ACC112 (cell line): ENCODE data around the gene CCDC126.

ENCODE experiments used
- H2AFZ ChIP-seq: fragments of 200-600 bp; sonication (generic); one replicate; pipeline ENCODE4 v1.6.0; 2017; ENCODE audit warnings: antibody characterized with exemption, low read length; ENCODE audit not compliant: unreplicated experiment
- H3K27ac ChIP-seq: fragments of 200-600 bp; sonication (generic); 2 replicates; pipeline ENCODE4 v1.5.1; 2014; ENCODE audit warnings: low read depth, mild to moderate bottlenecking, antibody characterized with exemption, low read length, moderate library complexity
- H3K27me3 ChIP-seq: fragments of 200-600 bp; sonication (generic); 2 replicates; pipeline ENCODE4 v1.6.1; 2014; ENCODE audit warnings: mild to moderate bottlenecking, antibody characterized with exemption, low read length, moderate library complexity, mixed read lengths; ENCODE audit not compliant: insufficient read depth
- H3K36me3 ChIP-seq: fragments of 200-600 bp; sonication (generic); 2 replicates; pipeline ENCODE4 v1.6.1; 2016; ENCODE audit warnings: mild to moderate bottlenecking, antibody characterized with exemption, low read length, moderate library complexity, mixed read lengths; ENCODE audit not compliant: insufficient read depth
- H3K4me1 ChIP-seq: fragments of 200-600 bp; sonication (generic); one replicate; pipeline ENCODE4 v1.6.1; 2016; ENCODE audit warnings: low read length, mixed read lengths; ENCODE audit not compliant: insufficient read depth, unreplicated experiment, control insufficient read depth
- H3K4me3 ChIP-seq: fragments of 200-600 bp; sonication (generic); 2 replicates; pipeline ENCODE4 v1.5.1; 2014; ENCODE audit warnings: mild to moderate bottlenecking, low read depth, low read length
- H3K79me2 ChIP-seq: fragments of 200-600 bp; sonication (generic); one replicate; pipeline ENCODE4 v1.6.0; 2016; ENCODE audit warnings: low read length; ENCODE audit not compliant: control insufficient read depth, unreplicated experiment, insufficient read depth

The CCDC126 gene

DNA sequence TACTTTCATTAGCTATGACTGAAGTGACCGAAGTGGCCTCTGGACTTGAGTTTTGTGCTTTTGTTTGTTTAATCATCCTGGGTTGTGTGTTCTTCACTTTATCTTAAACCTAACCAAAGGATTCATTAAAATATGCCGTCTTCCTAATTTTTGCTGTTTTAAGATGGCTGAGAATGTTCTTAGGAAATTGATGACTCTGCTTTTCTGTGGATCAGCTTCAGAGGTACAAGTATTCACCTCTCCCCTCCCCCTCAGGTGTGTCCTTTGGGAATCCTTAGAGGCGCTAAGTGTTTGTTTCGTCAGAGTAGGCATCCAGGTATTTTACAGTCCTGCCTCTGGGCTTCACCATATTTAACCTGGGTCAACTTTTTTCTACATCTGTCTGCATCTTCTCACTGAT is 1.1 kb downstream of the CCDC126 start:
- H3K27me3 ChIP-seq = no peaks in the 10 kb centered on the region
- peaks cover 13% of the 10 kb centered on the region for H3K4me1 ChIP-seq
- H3K27ac ChIP-seq = peak overlapping the region; percentile 49; the same call in 1 of the 2 replicates
- H3K79me2 ChIP-seq = no peaks in the 10 kb centered on the region
- H3K4me3 ChIP-seq = peak overlapping the region; percentile 86
- no peaks in the 10 kb centered on the region for H3K36me3 ChIP-seq
- H2AFZ ChIP-seq = peak overlapping the region; percentile 95

DNA sequence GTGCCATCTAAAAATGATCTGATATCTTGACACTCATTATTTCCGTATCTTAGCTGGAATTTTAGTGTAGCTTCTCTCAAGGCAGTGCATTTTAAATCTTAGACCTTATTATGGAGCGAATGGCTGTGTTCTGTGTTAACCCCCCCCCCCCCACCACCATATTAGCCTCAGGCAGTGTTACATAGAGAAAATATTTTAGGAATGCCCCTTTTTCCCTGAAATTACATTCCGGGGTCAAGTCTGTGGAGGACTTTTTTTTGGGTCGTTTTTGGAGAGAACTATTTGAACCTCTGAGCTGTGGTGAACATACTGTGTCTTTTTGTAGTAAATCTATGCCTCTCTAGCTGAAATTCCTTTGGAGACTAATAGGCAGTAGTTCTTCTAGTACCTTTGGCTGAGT is 3.1 kb downstream of the CCDC126 start:
- Histone ChIP-seq H3K79me2 (no peaks in the 10 kb centered on the region), H3K4me3 (no peak overlapping the region), H3K4me1 (peaks cover 14% of the 10 kb centered on the region), H3K27ac (no peak overlapping the region), H2AFZ (no peak overlapping the region), H3K27me3 (no peaks in the 10 kb centered on the region), H3K36me3 (no peaks in the 10 kb centered on the region)

DNA sequence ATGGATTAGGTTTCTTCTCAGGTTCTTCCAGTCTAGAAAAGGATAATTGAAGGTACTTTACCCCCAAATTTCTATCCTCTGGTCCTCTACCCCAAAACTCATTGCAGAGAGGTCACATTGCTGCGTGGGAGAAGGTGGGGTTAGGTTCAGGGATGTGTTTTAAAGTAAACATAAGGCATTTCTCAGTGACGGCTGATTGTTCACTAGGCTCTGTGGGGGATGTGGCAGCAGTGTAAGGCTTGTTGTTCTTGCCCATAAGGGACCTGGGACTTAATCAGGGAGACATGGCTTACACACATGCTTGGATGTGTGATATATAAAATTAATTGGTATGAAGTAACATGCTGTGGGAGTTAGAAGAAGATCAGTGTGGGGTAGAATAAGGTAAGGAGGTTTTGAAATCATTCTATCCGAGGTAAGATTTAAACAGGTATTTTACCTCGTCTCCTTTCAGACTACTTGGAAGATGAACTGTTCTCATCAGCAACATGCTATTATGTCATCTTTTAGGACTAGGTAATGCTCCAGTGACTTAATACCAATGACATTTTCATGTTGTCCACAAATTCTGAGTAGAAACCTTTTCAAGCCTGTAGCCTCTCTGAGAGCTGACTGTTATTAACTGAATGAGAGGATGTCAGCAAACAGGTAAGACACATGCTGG is 6.6 kb downstream of the CCDC126 start:
- no peaks in the 10 kb centered on the region for H3K36me3 ChIP-seq
- H3K4me3 ChIP-seq = no peak overlapping the region
- H3K79me2 ChIP-seq = no peaks in the 10 kb centered on the region
- no peaks in the 10 kb centered on the region for H3K27me3 ChIP-seq
- peaks cover 5% of the 10 kb centered on the region for H3K4me1 ChIP-seq
- H2AFZ ChIP-seq = peak overlapping the region; percentile 20
- H3K27ac ChIP-seq = no peak overlapping the region

DNA sequence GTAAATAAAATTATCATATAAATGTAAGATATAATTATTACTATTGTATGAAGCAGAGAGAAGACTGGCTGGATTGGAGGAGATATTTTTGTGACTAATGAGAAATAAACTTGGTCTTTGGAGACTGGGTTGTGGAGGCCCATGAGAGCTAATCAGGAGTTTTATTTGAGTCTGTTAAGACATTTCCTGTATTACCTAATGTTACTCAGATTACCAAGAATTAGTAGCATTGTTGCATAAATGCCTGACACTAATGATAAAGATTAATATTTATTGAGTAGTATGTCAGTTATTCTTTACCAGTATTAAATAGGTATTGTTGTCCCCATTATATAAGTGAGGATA is 7.1 kb downstream of the CCDC126 start:
- Histone ChIP-seq H2AFZ (no peak overlapping the region), H3K27me3 (no peaks in the 10 kb centered on the region), H3K36me3 (no peaks in the 10 kb centered on the region), H3K4me3 (no peak overlapping the region), H3K4me1 (peaks cover 4% of the 10 kb centered on the region), H3K79me2 (no peaks in the 10 kb centered on the region), H3K27ac (no peak overlapping the region)

DNA sequence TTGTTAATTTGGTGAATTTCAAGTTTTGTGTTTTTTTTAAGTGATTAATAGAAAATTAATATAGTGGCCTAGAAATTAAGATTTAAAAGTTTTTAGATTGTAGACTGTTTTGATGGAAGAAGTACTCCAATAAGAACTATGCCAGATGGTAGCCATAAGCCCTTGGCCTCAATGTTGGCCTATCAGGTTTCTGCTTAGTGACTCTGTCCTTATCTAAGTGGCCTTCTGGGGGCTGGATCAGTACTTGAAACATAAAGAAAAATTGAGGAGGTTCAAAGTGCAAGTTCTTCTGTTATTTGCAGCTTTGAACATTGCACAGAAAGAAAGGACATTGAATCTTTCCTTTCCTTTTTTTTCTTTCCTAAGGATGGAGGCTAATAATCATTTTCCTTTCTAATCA is 9.9 kb downstream of the CCDC126 start:
- no peaks in the 10 kb centered on the region for H3K36me3 ChIP-seq
- H3K4me3 ChIP-seq = no peak overlapping the region
- peaks cover 4% of the 10 kb centered on the region for H3K4me1 ChIP-seq
- H3K27ac ChIP-seq = no peak overlapping the region
- no peaks in the 10 kb centered on the region for H3K79me2 ChIP-seq
- no peak overlapping the region for H2AFZ ChIP-seq
- H3K27me3 ChIP-seq = no peaks in the 10 kb centered on the region

DNA sequence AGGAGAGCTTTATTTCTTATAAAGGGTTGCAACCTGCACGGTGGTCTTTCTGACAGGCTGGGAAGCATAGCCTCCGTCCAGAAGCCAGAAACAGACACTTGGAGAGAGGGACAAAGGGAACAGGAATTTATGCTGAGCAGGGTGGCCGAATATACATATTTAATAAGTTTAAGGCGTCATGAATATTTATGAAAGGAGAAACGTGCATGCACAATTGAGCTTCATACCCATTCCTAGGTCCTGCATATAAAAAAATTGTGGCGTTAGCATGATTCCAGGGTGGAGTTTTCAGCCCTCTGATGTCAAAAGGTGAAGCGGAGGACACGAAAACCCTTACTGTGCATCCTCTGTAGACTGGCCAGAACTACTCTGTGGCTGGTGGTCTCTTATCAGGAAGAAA is 10.7 kb downstream of the CCDC126 start:
- Histone ChIP-seq H3K4me1 (peaks cover 4% of the 10 kb centered on the region), H3K4me3 (no peak overlapping the region), H3K27me3 (no peaks in the 10 kb centered on the region), H3K27ac (no peak overlapping the region), H3K79me2 (no peaks in the 10 kb centered on the region), H2AFZ (no peak overlapping the region), H3K36me3 (no peaks in the 10 kb centered on the region)

DNA sequence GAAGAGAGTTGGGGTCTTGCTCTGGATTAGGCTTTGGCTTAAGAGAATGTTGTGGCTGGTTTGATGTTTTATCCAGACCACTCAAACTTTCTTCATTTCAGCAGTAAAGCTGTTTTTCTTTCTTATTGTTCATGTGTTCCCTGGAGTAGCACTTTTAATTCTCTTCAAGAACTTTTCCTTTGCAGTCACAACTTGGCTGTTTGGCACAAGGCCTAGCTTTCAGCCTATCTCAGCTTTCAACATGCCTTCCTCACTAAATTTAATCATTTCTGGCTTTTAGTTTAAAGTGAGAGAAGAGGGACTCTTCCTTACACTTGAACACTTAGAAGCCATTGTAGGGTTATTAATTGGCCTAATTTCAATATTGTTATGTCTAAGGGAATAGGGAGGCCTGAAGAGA is 18.1 kb downstream of the CCDC126 start:
- no peaks in the 10 kb centered on the region for H3K27me3 ChIP-seq
- no peak overlapping the region for H2AFZ ChIP-seq
- no peaks in the 10 kb centered on the region for H3K4me1 ChIP-seq

DNA sequence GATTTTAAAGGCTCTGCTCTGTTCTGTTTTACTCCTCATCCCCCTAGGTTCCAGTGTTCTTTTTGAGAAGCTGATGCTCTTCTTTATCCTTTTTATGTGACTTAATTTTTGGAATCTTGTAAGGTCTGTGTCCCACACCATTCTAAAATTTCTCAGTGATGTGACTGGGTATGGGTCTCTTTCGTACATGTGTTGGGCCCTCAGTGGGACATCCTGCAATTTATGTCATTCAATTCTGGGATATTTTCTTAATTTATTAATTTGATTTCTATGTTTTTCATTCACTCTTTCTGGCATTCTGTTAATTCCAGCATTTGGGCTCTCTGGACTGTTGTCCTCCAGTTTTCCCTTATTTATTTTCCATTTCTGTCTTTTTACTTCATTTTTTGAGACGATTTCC is 19.4 kb downstream of the CCDC126 start:
- Histone ChIP-seq H3K27me3 (no peaks in the 10 kb centered on the region), H3K79me2 (no peaks in the 10 kb centered on the region), H3K4me1 (no peaks in the 10 kb centered on the region), H3K36me3 (peaks cover 2% of the 10 kb centered on the region), H2AFZ (no peak overlapping the region), H3K4me3 (no peak overlapping the region), H3K27ac (no peak overlapping the region)

More for the DNA sequence above, 18.1 kb downstream of the CCDC126 start:
- Histone ChIP-seq H3K27ac (no peak overlapping the region), H3K79me2 (no peaks in the 10 kb centered on the region), H3K4me3 (no peak overlapping the region), H3K36me3 (peaks cover 2% of the 10 kb centered on the region)

DNA sequence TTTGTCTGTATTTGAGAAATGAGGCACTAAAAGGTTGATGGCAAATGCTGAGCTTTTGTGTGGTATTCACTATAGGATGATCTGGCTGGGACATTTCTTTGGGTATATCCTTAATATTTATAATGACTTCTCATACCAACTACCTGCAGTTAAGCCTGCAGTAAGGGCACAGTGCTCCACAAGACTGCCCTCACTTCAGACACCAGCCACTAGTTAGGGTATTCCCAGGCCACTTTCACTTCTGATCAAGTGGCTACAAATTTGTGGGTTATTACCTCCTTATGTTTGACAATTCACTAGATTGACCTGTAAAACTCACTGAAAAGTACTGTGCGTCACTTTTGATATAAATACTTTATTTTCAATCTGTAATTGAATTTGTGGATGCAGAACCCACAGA is 20.3 kb downstream of the CCDC126 start:
- no peak overlapping the region for H2AFZ ChIP-seq
- H3K36me3 ChIP-seq = peaks cover 2% of the 10 kb centered on the region

DNA sequence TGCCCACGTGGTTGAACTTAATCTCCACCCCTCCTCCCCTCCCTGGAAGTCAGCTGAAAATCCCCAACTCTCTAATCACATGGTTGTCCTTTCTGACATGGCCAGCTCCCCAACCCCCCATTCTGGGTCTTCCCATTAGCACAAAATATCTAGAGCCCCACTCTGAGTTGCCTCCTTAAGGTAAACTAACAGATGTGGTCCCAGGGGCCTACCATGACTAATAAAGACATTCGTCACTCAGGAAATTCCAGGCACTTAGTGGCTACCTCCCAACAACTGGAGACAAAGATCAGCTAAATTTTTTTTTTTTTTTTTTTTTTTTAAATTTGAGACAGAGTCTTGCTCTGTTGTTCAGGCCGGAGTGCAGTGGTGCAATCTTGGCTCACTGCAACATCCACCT is 21.1 kb downstream of the CCDC126 start:
- H3K27me3 ChIP-seq = no peaks in the 10 kb centered on the region
- H2AFZ ChIP-seq = no peak overlapping the region
- no peak overlapping the region for H3K4me3 ChIP-seq
- no peak overlapping the region for H3K27ac ChIP-seq
- H3K79me2 ChIP-seq = no peaks in the 10 kb centered on the region
- H3K4me1 ChIP-seq = no peaks in the 10 kb centered on the region
- peaks cover 2% of the 10 kb centered on the region for H3K36me3 ChIP-seq

More for the DNA sequence above, 20.3 kb downstream of the CCDC126 start:
- H3K79me2 ChIP-seq = no peaks in the 10 kb centered on the region
- H3K4me3 ChIP-seq = no peak overlapping the region
- H3K27me3 ChIP-seq = no peaks in the 10 kb centered on the region
- H3K27ac ChIP-seq = no peak overlapping the region
- no peaks in the 10 kb centered on the region for H3K4me1 ChIP-seq

DNA sequence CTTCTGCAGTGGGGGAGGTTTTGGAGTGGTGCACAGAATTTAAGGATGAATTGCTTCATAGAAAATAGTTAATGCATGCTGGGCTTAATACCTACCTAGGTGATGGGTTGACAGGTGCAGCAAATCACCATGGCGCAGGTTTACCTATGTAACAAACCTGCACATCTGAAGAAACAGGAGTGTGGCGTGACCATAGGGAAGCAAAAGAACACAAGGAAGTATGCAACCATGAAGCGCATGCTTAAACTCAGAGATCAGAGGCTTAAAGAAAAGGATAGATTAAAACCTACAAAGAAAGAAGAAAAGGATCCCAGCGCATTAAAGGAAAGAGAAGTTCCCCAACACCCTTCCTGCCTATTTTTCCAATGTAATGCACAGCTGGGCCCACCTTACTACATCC is 22.0 kb downstream of the CCDC126 start:
- H3K27ac ChIP-seq = no peak overlapping the region
- H3K79me2 ChIP-seq = no peaks in the 10 kb centered on the region
- H3K27me3 ChIP-seq = no peaks in the 10 kb centered on the region
- H3K36me3 ChIP-seq = peaks cover 2% of the 10 kb centered on the region
- no peaks in the 10 kb centered on the region for H3K4me1 ChIP-seq
- no peak overlapping the region for H3K4me3 ChIP-seq
- no peak overlapping the region for H2AFZ ChIP-seq
